ENCODE measurements around the gene SSRP1.
"Not testable (repeated sequence)": the region's sequence is repeated elsewhere in the genome, so short reads cannot be mapped to it uniquely, and the experiment has no call there.

SSRP1 gene

GRCh38 chr11:57287884-57288283, 47.8 kb downstream of the SSRP1 start:
- no peak overlapping the region for H3K4me3 ChIP-seq (ENCODE audit: control insufficient read depth, low read depth, low read length)
- TF ChIP-seq, protein P1, sequence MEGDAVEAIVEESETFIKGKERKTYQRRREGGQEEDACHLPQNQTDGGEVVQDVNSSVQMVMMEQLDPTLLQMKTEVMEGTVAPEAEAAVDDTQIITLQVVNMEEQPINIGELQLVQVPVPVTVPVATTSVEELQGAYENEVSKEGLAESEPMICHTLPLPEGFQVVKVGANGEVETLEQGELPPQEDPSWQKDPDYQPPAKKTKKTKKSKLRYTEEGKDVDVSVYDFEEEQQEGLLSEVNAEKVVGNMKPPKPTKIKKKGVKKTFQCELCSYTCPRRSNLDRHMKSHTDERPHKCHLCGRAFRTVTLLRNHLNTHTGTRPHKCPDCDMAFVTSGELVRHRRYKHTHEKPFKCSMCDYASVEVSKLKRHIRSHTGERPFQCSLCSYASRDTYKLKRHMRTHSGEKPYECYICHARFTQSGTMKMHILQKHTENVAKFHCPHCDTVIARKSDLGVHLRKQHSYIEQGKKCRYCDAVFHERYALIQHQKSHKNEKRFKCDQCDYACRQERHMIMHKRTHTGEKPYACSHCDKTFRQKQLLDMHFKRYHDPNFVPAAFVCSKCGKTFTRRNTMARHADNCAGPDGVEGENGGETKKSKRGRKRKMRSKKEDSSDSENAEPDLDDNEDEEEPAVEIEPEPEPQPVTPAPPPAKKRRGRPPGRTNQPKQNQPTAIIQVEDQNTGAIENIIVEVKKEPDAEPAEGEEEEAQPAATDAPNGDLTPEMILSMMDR (IDR thresholded peaks at IDR 0.05; ENCODE audit: control insufficient read depth, insufficient read depth, low read depth, low read length, missing control alignments), result no peak
- no peak for DNase-seq (ENCODE audit: low read depth)

- no peak for DNase-seq (ENCODE audit: low read depth)
These were observed 52.3 kb downstream of the SSRP1 start for GRCh38 chr11:57283231-57283990.

DNA sequence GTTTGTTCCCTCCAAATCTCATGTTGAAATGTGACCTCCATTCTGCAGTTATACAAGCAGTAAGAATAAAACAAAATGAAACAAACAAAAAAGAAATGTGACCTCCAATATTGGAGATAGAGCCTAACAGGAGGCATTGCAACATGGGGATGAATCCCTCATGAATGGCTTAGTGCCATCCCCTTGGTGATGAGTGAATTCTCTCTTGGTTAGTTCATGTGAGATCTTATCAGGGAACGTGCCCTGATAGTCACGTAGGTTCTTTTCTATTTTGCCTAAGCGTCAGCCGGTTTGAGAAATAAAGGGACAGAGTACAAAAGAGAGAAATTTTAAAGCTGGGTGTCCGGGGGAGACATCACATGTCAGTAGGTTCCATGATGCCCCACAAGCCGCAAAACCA, 54.1 kb downstream of the SSRP1 start:
- DNase-seq (ENCODE audit: low read depth); H3K4me3 ChIP-seq (ENCODE audit: control insufficient read depth, low read depth, low read length): not testable (repeated sequence)

More at GRCh38 chr11:57283231-57283990, 52.3 kb downstream of the SSRP1 start:
- no peak overlapping the region for H3K4me3 ChIP-seq (ENCODE audit: control insufficient read depth, low read depth, low read length)
- TF ChIP-seq, protein P1 (IDR thresholded peaks at IDR 0.05; ENCODE audit: control insufficient read depth, insufficient read depth, low read depth, low read length, missing control alignments), result no peak

DNA sequence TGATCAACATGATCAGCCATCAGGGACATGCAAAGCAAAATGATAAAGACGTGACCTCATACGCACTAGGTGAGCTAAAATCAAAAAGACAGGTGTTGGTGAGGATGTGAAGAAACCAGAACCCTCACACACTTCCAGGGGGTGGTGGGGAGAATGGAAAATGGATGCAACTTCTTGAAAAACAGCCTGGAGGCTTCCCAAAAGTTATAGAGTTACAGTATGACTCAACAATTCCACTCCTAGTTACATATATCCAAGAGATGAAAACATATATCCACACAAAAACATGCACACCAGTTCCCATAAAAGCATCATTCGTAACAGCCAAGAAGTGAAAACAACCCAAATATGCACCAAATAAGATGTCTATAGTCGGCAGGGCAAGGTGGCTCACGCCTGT, 56.6 kb downstream of the SSRP1 start:
- H3K4me3 ChIP-seq (ENCODE audit: control insufficient read depth, low read depth, low read length), result no peak overlapping the region
- DNase-seq (ENCODE audit: low read depth), result no peak
- TF ChIP-seq, protein P1 (IDR thresholded peaks at IDR 0.05; ENCODE audit: control insufficient read depth, insufficient read depth, low read depth, low read length, missing control alignments), result no peak

GRCh38 chr11:57278721-57279095, 57.0 kb downstream of the SSRP1 start:
- TF ChIP-seq, protein P1 (IDR thresholded peaks at IDR 0.05; ENCODE audit: control insufficient read depth, insufficient read depth, low read depth, low read length, missing control alignments), result no peak
- H3K4me3 ChIP-seq (ENCODE audit: control insufficient read depth, low read depth, low read length), result no peak overlapping the region
- no peak for DNase-seq (ENCODE audit: low read depth)

- TF ChIP-seq, protein P1 (IDR thresholded peaks at IDR 0.05; ENCODE audit: control insufficient read depth, insufficient read depth, low read depth, low read length, missing control alignments), result peak; percentile 87
- DNase-seq (ENCODE audit: low read depth), result peak; percentile 66
- H3K4me3 ChIP-seq (ENCODE audit: control insufficient read depth, low read depth, low read length), result no peak overlapping the region
These were observed 57.6 kb downstream of the SSRP1 start for GRCh38 chr11:57277845-57278720.

All from AG09309 (cell line).